Esophagus muscularis mucosa (tissue), 4 donors: ENCODE measurements around the gene GPSM1. TPM values are rescaled to one million over a fixed set of nuclear protein-coding genes. Genes with fewer than 3 reads are reported as not detected.

ENCODE experiments used
- DNase-seq: peaks from one replicate; pipeline ENCODE4 v3.0.0-alpha.2; 2017; ENCODE audit errors: extremely low spot score
- H3K27ac ChIP-seq, 4 donors: fragments of 200-600 bp; sonication (generic); replicated peaks in 1 of 4; 1 replicate in 3 of 4; 2 replicates in 1 of 4; pipeline ENCODE4 v1.5.1; 2016 to 2019; ENCODE audit warnings: mild to moderate bottlenecking in 1 of 4
- H3K27me3 ChIP-seq, 4 donors: fragments of 200-600 bp; sonication (generic); one replicate each; pipeline versions ENCODE4 v1.5.1 to v1.6.0; 2016 to 2019
- H3K36me3 ChIP-seq, 4 donors: fragments of 200-600 bp; sonication (generic); one replicate each; pipeline ENCODE4 v1.5.1; 2016 to 2019
- H3K4me1 ChIP-seq, 4 donors: fragments of 200-600 bp; sonication (generic); one replicate each; pipeline ENCODE4 v1.5.1; 2016 to 2019
- H3K4me3 ChIP-seq, 4 donors: fragments of 200-600 bp; sonication (generic); 1 replicate in 2 of 4; 2 replicates in 2 of 4; pipeline ENCODE4 v1.5.1; 2016 to 2019; ENCODE audit warnings: mild to moderate bottlenecking in 4 of 4, moderate library complexity in 1 of 4
- H3K9me3 ChIP-seq, 4 donors: fragments of 200-600 bp; sonication (generic); 1 replicate in 3 of 4; 2 replicates in 1 of 4; pipeline ENCODE4 v1.5.1; 2016 to 2019
- CTCF ChIP-seq, 3 experiments: fragments of 200-600 bp in 2 of 3; fragments of 450-650 bp in 1 of 3; sonication (generic) in 2 of 3; IDR thresholded peaks; one replicate each; pipeline ENCODE4 v1.5.1; 2017 to 2019; ENCODE audit warnings: antibody characterized with exemption in 3 of 3, mild to moderate bottlenecking in 2 of 3, moderate library complexity in 1 of 3
- EP300 ChIP-seq: sonication (generic); formaldehyde crosslinking; IDR thresholded peaks from one replicate; pipeline ENCODE4 v1.6.1; 2017; ENCODE audit warnings: antibody characterized with exemption
- POLR2A ChIP-seq: fragments of 450-650 bp; IDR thresholded peaks from one replicate; pipeline ENCODE4 v1.6.1; 2017; ENCODE audit warnings: antibody characterized with exemption, moderate library complexity, mild to moderate bottlenecking, low read depth
- POLR2AphosphoS5 ChIP-seq, 2 donors: sonication (generic); formaldehyde crosslinking; IDR thresholded peaks; one replicate each; pipeline ENCODE4 v1.6.1; 2017; ENCODE audit warnings: antibody characterized with exemption in 2 of 2
- WGBS: methylation state at CpG from one replicate; pipeline ENCODE4 v1.1.5; 2018; 5-methylcytosine and 5-hydroxymethylcytosine counted together
- intact Hi-C: fragments of 100-400 bp; cut with DNase I; formaldehyde crosslinking; loops from one replicate; pipeline ENCODE4 v1.15.1; 2023
- total RNA-seq, 4 donors: library from RNA; depleted of rRNA; stranded (reverse); fragments of >200 nt; gene quantifications; one replicate each; pipeline versions ENCODE4 v1.1.0 to v1.2.1, GENCODE V29; 2016

Gene GPSM1
- total RNA-seq, 4 donors from 2014 or later: 8.3 to 18.5 (median 16.3) TPM

GRCh38 chr9:136336156-136336870, 9.0 kb downstream of the GPSM1 start:
- H3K36me3 ChIP-seq: peaks cover 0 to 75% (median 51%) of the 10 kb centered on the region in 4 donors
- peaks cover 0 to 13% (median 8%) of the 10 kb centered on the region in 4 donors for H3K4me1 ChIP-seq

GRCh38 chr9:136336881-136337280, 9.5 kb downstream of the GPSM1 start:
- intact Hi-C loops: loop anchor here (5.0 kb wide), 1 partner anchor 60 kb away; no protein-coding TSS in a partner anchor
- Histone ChIP-seq H3K4me1 (peaks cover 4 to 19% (median 14%) of the 10 kb centered on the region in 4 donors), H3K27me3 (no peaks in the 10 kb centered on the region)

More at GRCh38 chr9:136336156-136336870, 9.0 kb downstream of the GPSM1 start:
- DNase-seq: no peak
- TF ChIP-seq EP300 (no peak), POLR2A (no peak), CTCF (IDR thresholded peaks at IDR 0.05) (no peak), POLR2AphosphoS5 (IDR thresholded peaks at IDR 0.05) (no peak)
- Histone ChIP-seq H3K4me3 (no peak overlapping the region), H3K9me3 (no peaks in the 10 kb centered on the region), H3K27me3 (no peaks in the 10 kb centered on the region), H3K27ac (no peak overlapping the region)
- WGBS: 80% methylated on average over 4 of the region's 30 CpGs
- intact Hi-C loops: loop anchor here (5.0 kb wide), 1 partner anchor 61 kb away; no protein-coding TSS in a partner anchor

GRCh38 chr9:136337416-136338395, 10.4 kb downstream of the GPSM1 start:
- no peaks in the 10 kb centered on the region for H3K9me3 ChIP-seq
- peaks cover 0 to 71% (median 47%) of the 10 kb centered on the region in 4 donors for H3K36me3 ChIP-seq
- H3K4me3 ChIP-seq: no peak overlapping the region
- WGBS: 84% methylated on average over 28 of the region's 43 CpGs
- intact Hi-C loops: loop anchor here (5.0 kb wide), 1 partner anchor 60 kb away; no protein-coding TSS in a partner anchor
- DNase-seq: no peak
- H3K27ac ChIP-seq: no peak overlapping the region
- no peak for TF ChIP-seq EP300
- H3K27me3 ChIP-seq: no peaks in the 10 kb centered on the region
- H3K4me1 ChIP-seq: peaks cover 13 to 25% (median 22%) of the 10 kb centered on the region in 4 donors

More at GRCh38 chr9:136336881-136337280, 9.5 kb downstream of the GPSM1 start:
- TF ChIP-seq EP300 (no peak), POLR2AphosphoS5 (IDR thresholded peaks at IDR 0.05) (no peak), CTCF (IDR thresholded peaks at IDR 0.05) (no peak), POLR2A (no peak)
- Histone ChIP-seq H3K9me3 (no peaks in the 10 kb centered on the region), H3K27ac (no peak overlapping the region), H3K4me3 (no peak overlapping the region), H3K36me3 (peaks cover 0 to 71% (median 50%) of the 10 kb centered on the region in 4 donors)
- WGBS: 89% methylated on average over 5 of the region's 23 CpGs
- no peak for DNase-seq

- Histone ChIP-seq H3K36me3 (peaks cover 0 to 71% (median 47%) of the 10 kb centered on the region in 4 donors), H3K4me3 (no peak overlapping the region), H3K27me3 (no peaks in the 10 kb centered on the region), H3K9me3 (no peaks in the 10 kb centered on the region), H3K4me1 (peaks cover 19 to 31% (median 29%) of the 10 kb centered on the region in 4 donors), H3K27ac (no peak overlapping the region)
- DNase-seq: no peak
- 87% methylated on average over 3 of the region's 25 CpGs for WGBS
- TF ChIP-seq POLR2AphosphoS5 (IDR thresholded peaks at IDR 0.05) (no peak), CTCF (IDR thresholded peaks at IDR 0.05) (no peak), POLR2A (no peak), EP300 (no peak)
- intact Hi-C loops: loop anchor here (5.0 kb wide), 1 partner anchor 59 kb away; no protein-coding TSS in a partner anchor
These were observed 11.2 kb downstream of the GPSM1 start for GRCh38 chr9:136338511-136338910.
